Adrenal gland (tissue), 12 donors: ENCODE data around the gene SDR42E1. TPM values are rescaled to one million over a fixed set of nuclear protein-coding genes. Genes with fewer than 3 reads are reported as not detected.
A peak's percentile ranks its signal among the peaks of the same experiment; 100 is the strongest.

Experiments used
- DNase-seq, 7 donors: peaks; one replicate each; pipeline ENCODE4 v3.0.0-alpha.2; 2019 to 2020
- H3K27ac ChIP-seq, 5 donors: fragments of 200-600 bp; sonication (generic) in 4 of 5; 1 replicate in 3 of 5; 2 replicates in 2 of 5; pipeline versions ENCODE4 v1.5.1 to v1.8.0; 2016 to 2020; ENCODE audit warnings: mild to moderate bottlenecking in 1 of 5
- H3K27me3 ChIP-seq: fragments of 200-600 bp; 2 replicates; pipeline ENCODE4 v1.8.0; 2021
- H3K36me3 ChIP-seq, 2 donors: fragments of 200-600 bp; replicated peaks in 1 of 2; 1 replicate in 1 of 2; 2 replicates in 1 of 2; pipeline versions ENCODE4 v1.5.1 to v1.8.0; 2018 to 2022
- H3K4me1 ChIP-seq, 2 donors: fragments of 200-600 bp; replicated peaks in 1 of 2; 1 replicate in 1 of 2; 2 replicates in 1 of 2; pipeline versions ENCODE4 v1.5.1 to v1.8.0; 2018 to 2021
- H3K4me3 ChIP-seq, 4 donors: fragments of 200-600 bp; sonication (generic) in 3 of 4; one replicate each; pipeline ENCODE4 v1.5.1; 2016 to 2018
- H3K9me3 ChIP-seq, 3 donors: fragments of 200-600 bp; sonication (generic) in 1 of 3; replicated peaks in 1 of 3; 1 replicate in 2 of 3; 2 replicates in 1 of 3; pipeline versions ENCODE4 v1.5.1 to v1.8.0; 2016 to 2021
- CTCF ChIP-seq, 6 experiments: fragments of 450-650 bp in 4 of 6; fragments of 200-600 bp in 2 of 6; sonication (generic) in 1 of 6; IDR thresholded peaks; 1 replicate in 5 of 6; 2 replicates in 1 of 6; pipeline versions ENCODE4 v1.5.1 to v1.8.0; 2016 to 2021; ENCODE audit warnings: antibody characterized with exemption in 6 of 6, mild to moderate bottlenecking in 2 of 6, moderate library complexity in 1 of 6
- POLR2A ChIP-seq, 2 donors: fragments of 450-650 bp; IDR thresholded peaks; one replicate each; pipeline ENCODE4 v1.6.1; 2017; ENCODE audit warnings: antibody characterized with exemption in 2 of 2, mild to moderate bottlenecking in 2 of 2, moderate library complexity in 1 of 2
- WGBS, 4 donors: extraction: QIAGEN DNeasy Blood & Tissue Kit in 2 of 4; methylation state at CpG; one replicate each; pipeline versions ENCODE4 v1.1.5 to v1.1.7; 2013 to 2017; 5-methylcytosine and 5-hydroxymethylcytosine counted together
- intact Hi-C, 2 donors: fragments of 100-400 bp; cut with DNase I; formaldehyde crosslinking; loops; one replicate each; pipeline versions ENCODE4 v1.14.1 to v1.15.0; 2022 to 2023
- polyA plus RNA-seq, 3 donors: library from polyadenylated mRNA; stranded (reverse); fragments of 200-250 nt in 2 of 3; fragments of 350-450 nt in 1 of 3; fragmentation: Illumina TruSeq in 1 of 3; extraction: RNeasy Lipid Tissue Mini Kit (QIAGEN cat#74804) in 1 of 3; gene quantifications; one replicate each; pipeline ENCODE4 v1.2.3, GENCODE V29; 2013 to 2014
- total RNA-seq, 9 donors: library from RNA; depleted of rRNA in 4 of 9; stranded (reverse); fragments of >200 nt in 4 of 9; fragments of 120-200 nt in 1 of 9; fragmentation: NEBNext Ultra II Directional in 1 of 9; extraction: Animal tissue kit (Norgen Biotek cat#: 25700) in 1 of 9; gene quantifications; one replicate each; pipeline versions ENCODE4 v1.1.0 to v1.2.4, GENCODE V29; 2013 to 2023
- donor health status: healthy with polysubstance abuse.
- donor health status: Bipolar disorder and iron deficiency.
- donor health status: DM: yes; HTN: yes; CAD: no.
- donor health status: DM: no; HTN: no; CAD: no.
- donor health status: DM: no; HTN: no; CAD: no.
- donor health status: DM: yes; HTN: yes; CAD: no.

The SDR42E1 gene
- total and polyA plus RNA-seq, 12 donors: 0.10 to 0.94 (median 0.28) TPM; not detected in 1

DNA sequence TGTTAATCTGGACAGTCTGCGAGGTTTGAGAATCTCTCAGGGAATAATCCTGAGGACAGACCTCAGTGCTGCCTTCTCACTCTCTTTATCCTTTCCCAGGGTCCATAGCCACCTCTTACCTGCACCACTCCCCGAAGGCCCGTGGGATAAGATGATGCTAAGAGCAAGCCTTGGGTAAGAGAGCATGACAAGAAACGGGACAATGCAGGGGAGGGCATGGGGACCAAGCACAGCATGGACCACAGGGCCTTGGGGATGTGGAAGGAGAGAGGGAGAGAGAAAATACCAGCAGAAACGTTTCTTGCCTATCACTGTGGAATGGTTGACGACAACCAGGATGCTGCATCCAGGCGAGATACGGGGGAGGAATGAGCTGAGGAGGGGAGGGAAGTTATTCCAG, 8.3 kb upstream of the SDR42E1 start:
- Histone ChIP-seq H3K4me3 (no peak overlapping the region), H3K9me3 (no peaks in the 10 kb centered on the region), H3K27me3 (no peaks in the 10 kb centered on the region), H3K36me3 (no peaks in the 10 kb centered on the region), H3K4me1 (no peaks in the 10 kb centered on the region), H3K27ac (no peak overlapping the region)
- intact Hi-C loops: no loop called here
- 54 to 65% (median 61%) methylated on average over 8 of the region's 8 CpGs for WGBS, 4 donors
- no peak for TF ChIP-seq POLR2A (IDR thresholded peaks at IDR 0.05)
- no peak for TF ChIP-seq CTCF (IDR thresholded peaks at IDR 0.05)
- no peak for DNase-seq

DNA sequence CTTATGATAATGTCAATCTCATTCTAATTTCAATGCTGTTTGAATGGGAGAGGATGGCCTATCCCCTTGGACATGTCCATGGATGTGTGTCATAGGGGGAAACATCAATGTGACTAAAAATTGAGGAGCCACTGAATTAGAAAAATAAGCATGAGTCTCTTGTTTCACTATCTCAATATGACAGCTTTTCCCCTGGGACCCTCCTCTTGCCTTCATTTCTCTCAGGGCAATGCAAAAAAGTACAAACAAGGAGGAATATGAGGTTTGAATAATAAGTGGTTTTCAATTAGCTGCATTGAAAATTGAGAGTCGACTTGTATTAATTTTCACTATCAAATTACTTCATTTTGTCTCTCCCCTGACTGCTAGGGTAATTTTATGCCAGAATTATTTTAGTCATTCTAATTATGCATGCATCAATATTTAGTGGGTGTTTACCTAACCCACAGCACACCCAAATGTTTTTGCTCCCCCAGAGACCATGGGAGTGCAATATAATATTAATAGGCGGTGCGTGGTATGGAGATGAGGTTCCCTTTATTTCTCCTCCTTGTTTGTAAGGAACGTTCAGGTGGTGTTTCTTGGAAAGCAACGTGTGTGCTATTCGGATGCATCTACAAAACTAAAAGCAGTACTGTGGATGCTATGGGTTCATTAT, 6.8 kb upstream of the SDR42E1 start:
- no peak for DNase-seq
- TF ChIP-seq CTCF (IDR thresholded peaks at IDR 0.05) (no peak), POLR2A (IDR thresholded peaks at IDR 0.05) (no peak)
- WGBS, 4 donors: 71 to 80% (median 75%) methylated on average over 6 of the region's 6 CpGs
- H3K36me3 ChIP-seq: no peaks in the 10 kb centered on the region
- H3K27me3 ChIP-seq: no peaks in the 10 kb centered on the region
- no peak overlapping the region for H3K27ac ChIP-seq
- H3K4me1 ChIP-seq: no peaks in the 10 kb centered on the region
- no peak overlapping the region for H3K4me3 ChIP-seq
- no peaks in the 10 kb centered on the region for H3K9me3 ChIP-seq
- intact Hi-C loops: no loop called here

GRCh38 chr16:82016964-82017363, 5.7 kb upstream of the SDR42E1 start:
- H3K4me1 ChIP-seq: no peaks in the 10 kb centered on the region
- H3K27ac ChIP-seq: no peak overlapping the region
- TF ChIP-seq CTCF (IDR thresholded peaks at IDR 0.05) (no peak), POLR2A (IDR thresholded peaks at IDR 0.05) (no peak)
- intact Hi-C loops: no loop called here
- H3K9me3 ChIP-seq: no peaks in the 10 kb centered on the region
- no peak overlapping the region for H3K4me3 ChIP-seq
- peaks cover 5% of the 10 kb centered on the region for H3K27me3 ChIP-seq
- 66 to 79% (median 74%) methylated on average over 2 of the region's 2 CpGs for WGBS, 4 donors
- H3K36me3 ChIP-seq: no peaks in the 10 kb centered on the region
- no peak for DNase-seq

DNA sequence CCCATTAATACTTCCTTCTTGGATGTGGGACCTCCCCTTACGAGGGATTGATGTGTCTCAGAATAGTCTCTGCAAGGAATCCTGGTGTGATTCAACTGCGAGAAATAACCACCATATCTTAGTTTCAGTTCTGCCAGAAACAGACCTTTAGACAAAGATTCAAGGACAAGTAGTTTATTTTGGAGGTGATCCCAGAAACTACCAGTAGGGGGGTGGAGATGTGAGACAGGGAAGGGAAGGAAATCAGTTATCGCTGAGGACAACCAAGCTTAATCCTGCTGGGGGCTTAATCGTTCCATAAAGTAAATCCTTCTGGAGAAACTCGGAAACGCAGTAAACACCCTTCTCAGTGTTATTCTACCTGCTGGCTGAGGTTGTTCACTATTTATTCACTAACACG, 5.0 kb upstream of the SDR42E1 start:
- TF ChIP-seq POLR2A (IDR thresholded peaks at IDR 0.05) (no peak), CTCF (IDR thresholded peaks at IDR 0.05) (peak in 4 of 6 experiments; percentile 23 to 36 (median 29))
- Histone ChIP-seq H3K9me3 (no peaks in the 10 kb centered on the region), H3K27me3 (peaks cover 12% of the 10 kb centered on the region), H3K36me3 (no peaks in the 10 kb centered on the region), H3K4me1 (no peaks in the 10 kb centered on the region), H3K27ac (no peak overlapping the region), H3K4me3 (no peak overlapping the region)
- DNase-seq: peak in 1 of 7 donors; percentile 7
- intact Hi-C loops: no loop called here
- WGBS, 4 donors: 15 to 35% (median 20%) methylated on average over 7 of the region's 7 CpGs
